ENCODE results near the gene KCTD8. TPM values are rescaled to one million over a fixed set of nuclear protein-coding genes. Genes with fewer than 3 reads are reported as not detected.

Gene KCTD8
- polyA plus RNA-seq, 3 donors = not detected

DNA sequence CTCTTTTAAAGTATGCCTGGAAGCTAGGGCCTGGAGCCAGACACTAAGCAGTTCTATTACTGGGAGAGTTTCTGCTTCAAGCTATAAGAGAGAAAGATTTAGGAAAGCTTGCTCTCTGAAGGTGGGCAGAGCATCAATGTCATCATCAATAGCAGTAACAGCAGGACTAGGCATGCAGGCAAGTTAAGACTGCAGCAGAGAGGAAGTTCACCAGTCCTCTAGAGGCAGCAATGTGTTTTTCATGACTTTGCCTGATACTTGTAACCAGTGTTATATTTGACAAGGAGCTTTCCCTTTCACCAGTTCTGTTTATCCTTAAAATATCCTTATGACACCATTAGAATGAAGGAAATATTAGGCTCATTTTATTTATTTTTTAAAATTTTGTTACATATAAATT lies 237.9 kb downstream of the KCTD8 start:
- H3K27ac Mint-ChIP-seq = no peak overlapping the region

DNA sequence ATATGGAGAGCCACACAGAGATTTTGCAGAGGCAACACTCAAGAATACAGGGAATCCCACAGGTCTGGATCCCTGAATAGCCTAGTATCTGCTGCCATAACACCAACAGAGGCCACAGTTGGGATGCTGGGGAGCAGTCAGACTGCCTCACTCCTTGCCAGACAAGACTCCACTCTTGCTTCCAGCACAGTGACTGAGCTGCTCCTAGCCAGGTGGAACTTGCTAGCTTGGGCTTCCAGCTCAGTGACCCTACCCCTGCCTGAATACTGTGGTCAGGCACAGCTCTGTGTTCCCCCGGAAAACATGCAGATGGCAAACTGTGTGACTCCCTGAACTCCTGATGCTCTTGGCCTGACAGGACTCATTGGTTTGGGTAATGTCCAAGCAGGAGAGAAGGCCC lies 251.8 kb downstream of the KCTD8 start:
- Mint-ChIP-seq H3K27me3 (ENCODE audit: low read depth in 3 of 3) (peaks cover 0 to 3% (median 0%) of the 10 kb centered on the region in 3 donors), H3K36me3 (no peaks in the 10 kb centered on the region), H3K4me1 (no peaks in the 10 kb centered on the region), H3K27ac (no peak overlapping the region), H3K4me3 (no peak overlapping the region), H3K9me3 (peaks cover 2 to 12% (median 6%) of the 10 kb centered on the region in 7 donors)
- no peaks in the 10 kb centered on the region for H3K27me3 ChIP-seq (ENCODE audit: control insufficient read depth in 2 of 2, insufficient read depth in 2 of 2, low read length in 2 of 2)
- peaks cover 8 to 10% of the 10 kb centered on the region in 2 donors for H3K9me3 ChIP-seq (replicated peaks in 1 of 2; ENCODE audit: control insufficient read depth in 1 of 2, insufficient read depth in 1 of 2, low read length in 2 of 2)
- no peak overlapping the region for H3K4me3 ChIP-seq (replicated peaks in 1 of 3; ENCODE audit: low read depth in 2 of 3, low read length in 3 of 3)
- no peaks in the 10 kb centered on the region for H3K4me1 ChIP-seq (ENCODE audit: control insufficient read depth in 1 of 2, insufficient read depth in 2 of 2, low read length in 2 of 2)
- 86% methylated on average over 1 of the region's 1 CpG for WGBS (ENCODE audit: insufficient coverage)
- TF ChIP-seq, protein P1, sequence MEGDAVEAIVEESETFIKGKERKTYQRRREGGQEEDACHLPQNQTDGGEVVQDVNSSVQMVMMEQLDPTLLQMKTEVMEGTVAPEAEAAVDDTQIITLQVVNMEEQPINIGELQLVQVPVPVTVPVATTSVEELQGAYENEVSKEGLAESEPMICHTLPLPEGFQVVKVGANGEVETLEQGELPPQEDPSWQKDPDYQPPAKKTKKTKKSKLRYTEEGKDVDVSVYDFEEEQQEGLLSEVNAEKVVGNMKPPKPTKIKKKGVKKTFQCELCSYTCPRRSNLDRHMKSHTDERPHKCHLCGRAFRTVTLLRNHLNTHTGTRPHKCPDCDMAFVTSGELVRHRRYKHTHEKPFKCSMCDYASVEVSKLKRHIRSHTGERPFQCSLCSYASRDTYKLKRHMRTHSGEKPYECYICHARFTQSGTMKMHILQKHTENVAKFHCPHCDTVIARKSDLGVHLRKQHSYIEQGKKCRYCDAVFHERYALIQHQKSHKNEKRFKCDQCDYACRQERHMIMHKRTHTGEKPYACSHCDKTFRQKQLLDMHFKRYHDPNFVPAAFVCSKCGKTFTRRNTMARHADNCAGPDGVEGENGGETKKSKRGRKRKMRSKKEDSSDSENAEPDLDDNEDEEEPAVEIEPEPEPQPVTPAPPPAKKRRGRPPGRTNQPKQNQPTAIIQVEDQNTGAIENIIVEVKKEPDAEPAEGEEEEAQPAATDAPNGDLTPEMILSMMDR (IDR thresholded peaks at IDR 0.05) = no peak
- no peak overlapping the region for H3K27ac ChIP-seq (ENCODE audit: low read depth in 1 of 2, low read length in 2 of 2)
- no peaks in the 10 kb centered on the region for H4K20me1 ChIP-seq (ENCODE audit: insufficient read depth, low read length)
- H3K4me2 ChIP-seq (replicated peaks; ENCODE audit: extremely low read depth, low read length, poor library complexity, severe bottlenecking) = no peak overlapping the region
- H3K9ac ChIP-seq (ENCODE audit: insufficient read depth, low read length, poor library complexity, severe bottlenecking) = no peak overlapping the region
- no peak overlapping the region for H2AFZ ChIP-seq (ENCODE audit: insufficient read depth, low read depth, low read length, poor library complexity, severe bottlenecking)
- intact Hi-C loops (cut with micrococcal nuclease) = no loop called here
- no peak for DNase-seq
- no peaks in the 10 kb centered on the region for H3K36me3 ChIP-seq (replicated peaks in 1 of 2; ENCODE audit: control insufficient read depth in 1 of 2, insufficient read depth in 2 of 2, low read length in 2 of 2)
- H3K79me2 ChIP-seq (ENCODE audit: insufficient read depth, low read length) = no peaks in the 10 kb centered on the region

More for the DNA sequence above, 237.9 kb downstream of the KCTD8 start:
- Histone ChIP-seq H3K4me2 (replicated peaks; ENCODE audit: extremely low read depth, low read length, poor library complexity, severe bottlenecking) (no peak overlapping the region), H3K9me3 (replicated peaks in 1 of 2; ENCODE audit: control insufficient read depth in 1 of 2, insufficient read depth in 1 of 2, low read length in 2 of 2) (no peaks in the 10 kb centered on the region), H4K20me1 (ENCODE audit: insufficient read depth, low read length) (no peaks in the 10 kb centered on the region), H3K4me1 (ENCODE audit: control insufficient read depth in 1 of 2, insufficient read depth in 2 of 2, low read length in 2 of 2) (no peaks in the 10 kb centered on the region), H3K4me3 (replicated peaks in 1 of 3; ENCODE audit: low read depth in 2 of 3, low read length in 3 of 3) (no peak overlapping the region), H3K36me3 (replicated peaks in 1 of 2; ENCODE audit: control insufficient read depth in 1 of 2, insufficient read depth in 2 of 2, low read length in 2 of 2) (no peaks in the 10 kb centered on the region), H3K27me3 (ENCODE audit: control insufficient read depth in 2 of 2, insufficient read depth in 2 of 2, low read length in 2 of 2) (no peaks in the 10 kb centered on the region), H3K79me2 (ENCODE audit: insufficient read depth, low read length) (no peaks in the 10 kb centered on the region), H3K9ac (ENCODE audit: insufficient read depth, low read length, poor library complexity, severe bottlenecking) (no peak overlapping the region), H3K27ac (ENCODE audit: low read depth in 1 of 2, low read length in 2 of 2) (no peak overlapping the region), H2AFZ (ENCODE audit: insufficient read depth, low read depth, low read length, poor library complexity, severe bottlenecking) (no peak overlapping the region)
- TF ChIP-seq, protein P1 (IDR thresholded peaks at IDR 0.05) = no peak
- DNase-seq = no peak
- no peaks in the 10 kb centered on the region for H3K4me1 Mint-ChIP-seq
- intact Hi-C loops (cut with micrococcal nuclease) = no loop called here
- H3K36me3 Mint-ChIP-seq = no peaks in the 10 kb centered on the region
- H3K4me3 Mint-ChIP-seq = no peak overlapping the region
- peaks cover 0 to 3% (median 0%) of the 10 kb centered on the region in 7 donors for H3K9me3 Mint-ChIP-seq
- no peaks in the 10 kb centered on the region for H3K27me3 Mint-ChIP-seq (ENCODE audit: low read depth in 3 of 3)

All from CD14-positive monocyte (primary cell).